Suppressor macrophage treated with lipopolysaccharide for 4 hours (primary cell): Measurements from ENCODE around the gene PPP1R9A.

Experiments
- DNase-seq: peaks from one replicate; pipeline ENCODE4 v3.0.0-alpha.2; 2020

The PPP1R9A gene

GRCh38 chr7:95269640-95270039, 362.2 kb downstream of the PPP1R9A start:
- no peak for DNase-seq

- DNase-seq, result no peak
These were observed 368.7 kb downstream of the PPP1R9A start for GRCh38 chr7:95276114-95276513.

DNA sequence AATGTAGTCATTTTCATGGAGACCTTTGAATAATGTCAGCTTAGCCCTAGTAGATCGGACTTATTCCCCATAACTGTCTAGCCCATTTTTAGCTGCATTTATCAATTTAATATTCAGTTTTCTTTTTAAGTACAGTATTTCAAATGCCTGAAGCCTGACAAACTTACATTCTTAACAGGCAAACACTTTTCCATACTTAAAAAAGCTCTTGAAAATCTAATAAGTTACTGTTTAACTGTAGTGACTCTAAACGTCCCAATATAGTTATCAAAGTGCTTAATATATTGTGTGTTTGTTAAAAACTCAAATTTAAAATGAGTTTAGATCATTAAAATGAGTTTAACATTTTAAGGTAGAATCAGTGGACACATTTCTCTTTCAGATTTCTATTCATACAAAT, 372.0 kb downstream of the PPP1R9A start:
- DNase-seq, result no peak

DNA sequence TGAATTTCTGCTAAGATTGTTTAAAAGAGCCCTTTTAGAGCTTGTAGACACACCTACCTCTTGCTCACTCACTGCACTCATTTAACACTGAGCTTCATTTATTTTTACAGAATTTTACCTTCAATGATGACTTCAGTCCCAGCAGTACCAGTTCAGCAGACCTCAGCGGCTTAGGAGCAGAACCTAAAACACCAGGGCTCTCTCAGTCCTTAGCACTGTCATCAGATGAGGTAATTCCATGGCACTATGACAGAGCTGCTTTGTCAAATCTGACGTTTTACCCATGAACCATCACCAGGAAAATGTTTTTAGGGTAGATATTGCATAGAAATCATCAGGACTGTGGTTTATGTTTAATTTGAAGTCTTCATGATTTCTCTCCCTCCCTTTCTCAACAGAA, 378.7 kb downstream of the PPP1R9A start:
- DNase-seq, result no peak

DNA sequence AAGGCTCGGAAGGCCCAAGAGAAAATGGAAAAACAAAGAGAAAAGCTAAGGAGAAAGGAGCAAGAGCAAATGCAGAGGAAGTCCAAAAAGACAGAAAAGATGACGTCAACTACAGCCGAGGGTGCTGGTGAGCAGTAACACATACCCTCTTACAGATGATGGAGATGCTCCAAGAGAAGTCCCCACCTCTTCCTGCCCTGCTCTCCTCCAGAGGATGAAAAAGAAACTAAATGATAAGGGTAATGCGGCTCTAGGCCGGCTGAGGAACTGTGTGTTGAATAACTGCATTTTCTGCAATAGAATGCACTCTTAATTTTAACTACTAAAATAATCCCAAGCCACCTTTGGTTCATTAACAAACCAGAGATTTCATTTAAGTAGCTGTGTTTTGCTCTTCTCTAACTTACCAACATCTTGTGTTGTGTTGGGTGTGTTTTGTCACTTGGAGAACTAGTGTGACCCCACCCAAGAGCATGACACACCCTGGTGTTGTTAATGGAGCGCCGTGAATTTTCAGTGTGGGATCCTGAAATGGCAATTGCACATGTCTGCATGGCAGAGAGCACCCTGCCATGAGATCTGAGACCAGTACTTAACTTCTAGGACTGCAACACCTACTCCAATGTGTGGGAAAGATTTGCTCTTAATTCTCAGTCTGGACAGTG, 382.9 kb downstream of the PPP1R9A start:
- DNase-seq, result no peak

DNA sequence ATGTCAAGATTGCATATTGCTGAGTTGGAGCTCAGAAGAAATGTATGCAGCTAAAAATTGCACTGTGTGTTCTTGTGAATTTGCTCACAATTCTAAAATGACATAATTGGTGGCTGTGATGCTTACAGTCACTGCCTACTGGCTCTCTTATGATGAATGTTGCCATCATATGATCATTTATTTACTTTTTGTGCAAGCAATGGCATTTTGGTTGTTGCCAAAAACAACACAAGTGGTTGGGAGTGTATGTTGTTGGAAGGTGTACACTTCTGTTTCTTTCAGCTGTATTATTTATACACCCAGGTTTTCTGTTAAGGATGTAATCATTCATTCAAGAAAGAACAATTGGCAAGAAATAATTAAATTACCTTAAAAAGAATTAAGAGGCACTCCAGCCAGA, 388.0 kb downstream of the PPP1R9A start:
- DNase-seq, result no peak

GRCh38 chr7:95296456-95296855, 389.1 kb downstream of the PPP1R9A start:
- DNase-seq, result no peak

DNA sequence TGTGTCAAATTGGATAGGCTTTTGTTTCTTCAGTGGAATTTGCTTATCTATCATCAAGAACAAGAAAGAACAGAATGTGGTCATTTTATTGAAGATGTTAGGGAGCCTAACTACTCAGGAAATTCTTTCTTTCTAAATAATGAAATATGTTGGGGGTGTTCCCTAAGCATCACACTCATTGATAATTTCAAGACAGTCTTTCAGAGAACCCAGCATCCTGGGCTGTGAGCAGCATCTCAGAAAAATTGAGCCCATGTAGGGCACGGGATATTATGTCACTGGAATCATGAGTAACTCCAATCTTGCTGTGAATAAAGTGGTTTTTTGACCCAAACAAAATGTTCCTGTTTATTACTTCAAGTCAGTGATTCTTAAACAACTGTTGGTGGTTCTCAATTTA, 389.6 kb downstream of the PPP1R9A start:
- no peak for DNase-seq

DNA sequence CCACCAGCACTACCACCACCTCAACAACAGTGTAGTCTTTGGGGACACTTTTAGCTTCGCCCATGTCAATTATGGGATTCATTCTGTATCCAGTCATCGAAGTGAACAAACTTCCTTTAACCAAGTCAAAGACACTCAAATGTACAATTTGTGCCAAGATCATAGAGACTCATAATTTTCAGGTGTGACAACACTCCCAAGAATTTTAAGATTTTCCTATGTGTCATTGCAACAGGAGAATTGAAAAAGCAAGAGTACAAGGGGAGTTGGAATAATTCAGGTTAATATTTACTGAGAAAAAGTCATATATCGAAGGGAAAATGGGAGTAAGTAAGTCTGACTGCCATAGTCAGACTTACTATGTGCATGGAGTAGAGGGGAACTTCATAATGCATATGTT, 390.7 kb downstream of the PPP1R9A start:
- no peak for DNase-seq

- DNase-seq, result no peak
These were observed 395.9 kb downstream of the PPP1R9A start for GRCh38 chr7:95303013-95303905.

- no peak for DNase-seq
These were observed 397.6 kb downstream of the PPP1R9A start for GRCh38 chr7:95304990-95305389.

DNA sequence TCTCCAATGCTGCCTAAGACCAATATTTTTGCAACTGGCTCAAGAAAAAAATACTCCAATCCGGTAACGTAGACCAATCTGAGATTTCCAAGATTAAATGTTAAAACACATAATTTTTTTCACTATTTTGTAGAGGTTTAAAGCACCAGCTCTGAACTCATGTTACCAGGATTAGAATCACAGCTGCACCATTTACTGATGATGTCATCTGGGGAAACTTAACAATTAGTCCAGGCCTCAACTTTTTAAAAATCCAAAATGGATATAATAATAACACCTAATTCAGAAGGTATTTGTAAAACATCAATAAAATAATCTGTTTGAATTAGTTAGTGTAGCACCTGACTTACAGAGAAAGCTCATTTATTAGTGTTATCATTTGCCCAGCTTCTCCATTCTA, 402.6 kb downstream of the PPP1R9A start:
- DNase-seq, result no peak

DNA sequence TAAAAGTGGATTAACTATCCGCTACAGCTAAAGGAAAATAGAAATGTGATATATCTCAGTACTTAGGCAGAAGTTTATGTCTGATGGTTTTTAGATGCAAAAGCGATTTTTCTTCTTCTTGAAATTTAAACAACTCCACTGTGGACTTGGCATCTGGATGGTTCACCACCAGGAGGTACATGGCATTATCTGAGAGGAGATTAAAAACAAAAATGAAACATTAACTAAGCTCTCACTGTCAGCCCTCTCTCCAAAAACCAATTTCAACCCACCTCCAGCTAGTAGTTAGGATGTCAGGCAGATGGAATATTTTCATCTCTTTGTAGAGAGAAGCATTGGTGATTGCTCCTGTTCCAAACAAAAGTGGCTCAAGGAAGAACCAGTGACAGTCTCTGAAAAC, 404.0 kb downstream of the PPP1R9A start:
- no peak for DNase-seq

DNA sequence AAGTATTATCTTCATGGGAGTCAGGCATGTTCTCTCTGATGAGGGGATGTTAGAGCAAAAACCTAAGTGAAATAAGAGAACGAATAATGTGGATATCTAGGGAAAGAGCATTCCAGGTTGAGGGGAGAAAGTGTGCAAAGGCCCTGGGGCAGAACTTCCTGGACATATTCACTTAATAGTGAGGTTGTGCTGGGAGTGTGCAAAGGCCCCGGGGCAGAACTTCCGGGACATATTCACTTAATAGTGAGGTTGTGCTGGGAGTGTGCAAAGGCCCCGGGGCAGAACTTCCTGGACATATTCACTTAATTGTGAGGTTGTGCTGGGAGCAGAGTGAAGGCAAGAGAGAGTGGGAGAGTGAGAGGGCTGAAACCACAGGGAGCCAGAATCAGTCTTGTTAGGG, 405.2 kb downstream of the PPP1R9A start:
- no peak for DNase-seq

GRCh38 chr7:95316588-95316987, 409.2 kb downstream of the PPP1R9A start:
- DNase-seq, result no peak

GRCh38 chr7:95317546-95317945, 410.2 kb downstream of the PPP1R9A start:
- DNase-seq, result no peak

GRCh38 chr7:95317966-95318365, 410.6 kb downstream of the PPP1R9A start:
- no peak for DNase-seq

DNA sequence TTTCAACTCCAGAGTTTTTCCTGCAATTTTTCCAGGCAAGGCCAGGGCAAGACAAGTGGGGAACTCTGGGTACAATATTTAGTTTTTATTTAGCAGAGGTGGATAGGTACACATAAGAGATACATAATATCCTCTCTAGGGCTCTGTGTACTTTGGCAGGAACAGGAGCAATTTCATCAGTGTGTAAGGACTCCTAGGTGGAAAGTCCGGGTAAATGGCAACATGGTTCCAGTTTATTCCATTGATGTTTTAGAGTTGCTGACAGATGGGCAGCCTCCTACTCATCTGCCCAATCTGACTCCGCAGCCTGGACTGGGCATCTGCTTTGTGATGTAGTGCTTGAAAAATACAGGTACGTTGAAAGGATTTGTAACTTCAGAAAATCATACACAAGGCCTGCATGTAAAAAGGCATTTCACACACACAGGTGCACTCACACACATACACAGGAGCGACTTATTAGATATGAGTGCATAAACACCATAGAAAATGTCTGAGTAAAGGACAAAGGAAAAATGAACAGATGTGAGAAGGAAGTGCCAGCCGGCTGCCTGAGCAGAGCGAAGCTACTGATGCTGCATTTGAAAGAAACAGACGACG, 411.2 kb downstream of the PPP1R9A start:
- DNase-seq, result no peak

GRCh38 chr7:95319570-95319969, 412.2 kb downstream of the PPP1R9A start:
- no peak for DNase-seq

DNA sequence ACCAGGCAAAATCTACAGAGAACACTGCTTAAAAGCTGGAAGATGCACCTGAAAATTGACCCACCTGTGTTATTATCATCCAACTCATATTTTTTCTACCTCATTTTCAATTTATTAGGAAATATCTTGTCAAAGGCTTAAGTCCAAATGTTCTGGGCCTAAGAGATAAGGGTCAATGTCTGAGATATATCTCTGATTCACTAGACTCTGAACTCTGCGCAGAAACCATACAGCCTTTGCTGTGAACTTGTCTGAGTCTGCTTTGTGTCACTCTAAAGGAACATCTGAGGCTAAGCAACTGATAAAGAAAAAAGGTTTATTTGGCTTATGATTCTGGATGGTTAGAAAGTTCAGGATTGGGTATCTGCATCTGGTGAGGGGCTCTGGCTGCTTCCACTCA, 413.3 kb downstream of the PPP1R9A start:
- DNase-seq, result no peak

GRCh38 chr7:95321720-95322119, 414.3 kb downstream of the PPP1R9A start:
- no peak for DNase-seq

- DNase-seq, result no peak
These were observed 415.0 kb downstream of the PPP1R9A start for GRCh38 chr7:95322396-95322795.

DNA sequence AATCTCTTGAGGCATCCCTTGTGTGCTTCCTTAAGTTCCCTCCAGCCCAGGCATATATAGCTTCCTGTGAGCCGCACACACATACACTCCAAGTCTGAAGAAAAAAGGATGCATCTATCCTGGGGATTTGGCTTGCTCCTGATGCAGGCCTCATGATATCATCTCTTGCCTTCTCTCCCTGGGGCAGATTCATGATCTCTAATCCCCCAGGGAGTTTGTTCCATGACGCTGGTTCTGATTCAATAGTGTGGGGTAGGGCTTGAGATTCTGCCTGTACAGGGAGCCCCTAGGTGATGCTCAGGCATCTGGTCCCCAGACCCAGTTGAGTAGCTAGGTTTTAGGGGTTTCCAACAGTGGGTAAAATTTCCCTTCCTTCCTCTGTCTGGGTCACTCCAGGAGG, 415.5 kb downstream of the PPP1R9A start:
- no peak for DNase-seq
